K562 (cell line): ENCODE data around the gene TSPOAP1. TPM values are rescaled to one million over a fixed set of nuclear protein-coding genes. Genes with fewer than 3 reads are reported as not detected.

Experiments used
- BCLAF1 ChIP-seq, 2 experiments: fragments of 450-650 bp in 1 of 2; IDR thresholded peaks; 2 replicates each; pipeline ENCODE4 v1.6.1; 2011 to 2017; ENCODE audit warnings: low read depth in 2 of 2, antibody characterized with exemption in 1 of 2, borderline replicate concordance in 1 of 2, low read length in 1 of 2, mild to moderate bottlenecking in 1 of 2, mixed read lengths in 1 of 2; ENCODE audit not compliant: control insufficient read depth in 1 of 2
- BCOR ChIP-seq: fragments of 450-650 bp; IDR thresholded peaks from 2 replicates; pipeline ENCODE4 v1.6.1; 2016
- BHLHE40 ChIP-seq: IDR thresholded peaks from 2 replicates; pipeline ENCODE4 v1.6.1; 2011; ENCODE audit warnings: low read length, improper control_type of control experiment
- CREBBP ChIP-seq: IDR thresholded peaks from one replicate; pipeline ENCODE4 v1.6.1; 2012; ENCODE audit warnings: low read depth, mild to moderate bottlenecking, control low read depth, inconsistent platforms, low read length
- HDAC8 ChIP-seq: fragments of 450-650 bp; IDR thresholded peaks from 2 replicates; pipeline ENCODE4 v1.6.1; 2016; ENCODE audit warnings: mild to moderate bottlenecking, missing genetic modification characterization, moderate library complexity, missing compliant biosample characterization
- ILK ChIP-seq: fragments of 450-650 bp; IDR thresholded peaks from 2 replicates; pipeline ENCODE4 v1.6.1; 2016; ENCODE audit warnings: missing genetic modification characterization, low read depth, mild to moderate bottlenecking, missing compliant biosample characterization, moderate library complexity, borderline replicate concordance
- MYC ChIP-seq, 2 experiments: fragments of 250-450 bp in 1 of 2; sonication (Bioruptor Pico) in 1 of 2; IDR thresholded peaks; 2 replicates each; pipeline versions ENCODE4 v1.5.1 to v1.6.1; 2012 to 2021; ENCODE audit warnings: low read depth in 2 of 2, borderline replicate concordance in 1 of 2, improper control_type of control experiment in 1 of 2, low read length in 1 of 2, mild to moderate bottlenecking in 1 of 2, moderate library complexity in 1 of 2
- NR4A1 ChIP-seq, 2 experiments: fragments of 250-450 bp in 1 of 2; fragments of 450-650 bp in 1 of 2; sonication (Bioruptor Pico) in 1 of 2; IDR thresholded peaks; 2 replicates each; pipeline versions ENCODE4 v1.4.0 to v1.6.1; 2016 to 2020; ENCODE audit warnings: mild to moderate bottlenecking in 2 of 2, missing compliant biosample characterization in 1 of 2, missing genetic modification characterization in 1 of 2, moderate library complexity in 1 of 2
- PKNOX1 ChIP-seq: fragments of 450-650 bp; IDR thresholded peaks from 2 replicates; pipeline ENCODE4 v1.6.1; 2016
- RBM25 ChIP-seq: fragments of 200-400 bp; formaldehyde crosslinking; IDR thresholded peaks from 2 replicates; pipeline ENCODE4 v1.6.1; 2018; ENCODE audit warnings: low read length, low read depth, moderate library complexity; ENCODE audit not compliant: severe bottlenecking
- RBM34 ChIP-seq: fragments of 200-400 bp; formaldehyde crosslinking; IDR thresholded peaks from 2 replicates; pipeline ENCODE4 v1.6.1; 2018; ENCODE audit warnings: low read length, borderline replicate concordance; ENCODE audit not compliant: insufficient read depth
- USF2 ChIP-seq: sonication (generic); formaldehyde crosslinking; IDR thresholded peaks from 2 replicates; pipeline ENCODE4 v1.5.0; 2020; ENCODE audit warnings: missing genetic modification reagents
- ZBTB11 ChIP-seq, 3 experiments: fragments of 200-800 bp in 1 of 3; fragments of 250-450 bp in 1 of 3; fragments of 450-650 bp in 1 of 3; sonication (Bioruptor Pico) in 1 of 3; sonication (Bioruptor generic) in 1 of 3; formaldehyde crosslinking in 1 of 3; IDR thresholded peaks; 2 replicates each; pipeline versions ENCODE4 v1.6.1 to v1.8.0; 2016 to 2022; ENCODE audit warnings: mild to moderate bottlenecking in 2 of 3, missing genetic modification characterization in 2 of 3, missing compliant biosample characterization in 1 of 3, moderate library complexity in 1 of 3
- ZC3H8 ChIP-seq: fragments of 450-650 bp; IDR thresholded peaks from 2 replicates; pipeline ENCODE4 v1.6.1; 2017
- ZNF324 ChIP-seq: fragments of 250-450 bp; sonication (Bioruptor Pico); IDR thresholded peaks from 2 replicates; pipeline ENCODE4 v1.4.0; 2020; ENCODE audit warnings: mild to moderate bottlenecking
- ZNF384 ChIP-seq: IDR thresholded peaks from 2 replicates; pipeline ENCODE4 v1.6.1; 2012; ENCODE audit warnings: low read depth, low read length, improper control_type of control experiment
- ZNF79 ChIP-seq: fragments of 250-450 bp; sonication (Bioruptor Pico); IDR thresholded peaks from 2 replicates; pipeline ENCODE4 v1.4.0; 2020; ENCODE audit warnings: low read depth, mild to moderate bottlenecking, moderate library complexity
- polyA plus RNA-seq, 8 experiments: library from polyadenylated mRNA; depleted of rRNA in 4 of 8; stranded (reverse) in 5 of 8; unstranded in 3 of 8; fragments of >200 nt; fragmentation: Nextera tagmentation in 2 of 8; fragmentation: Illumina TruSeq in 1 of 8; extraction: Ambion mirVana in 2 of 8; extraction: Trizol in 1 of 8; gene quantifications; 2 replicates each; pipeline versions ENCODE4 v1.2.1 to v1.2.3, GENCODE V29; 2011 to 2014; ENCODE audit warnings: inconsistent platforms in 1 of 8, missing spikeins in 1 of 8
- total RNA-seq, 7 experiments: library from RNA; depleted of rRNA in 6 of 7; stranded (reverse); fragments of >200 nt in 6 of 7; fragmentation: Illumina TruSeq in 2 of 7; extraction: Trizol in 2 of 7; gene quantifications; 2 replicates each; pipeline versions ENCODE4 v1.2.1 to v1.2.3, GENCODE V29; 2011 to 2021; ENCODE audit warnings: low replicate concordance in 1 of 7

The TSPOAP1 gene
- total and polyA plus RNA-seq, 9 of the 15 experiments (the other 6 are each of a cell fraction or from before 2014, with no cell fraction given) = 0.87 to 3.9 (median 1.8) TPM; not detected in 2

- TF ChIP-seq PKNOX1 (0 out of 2 replicates have a peak, but pooled peaks have one; percentile 1), RBM34 (no peak), ZNF79 (no peak), BCOR (no peak), CREBBP (no peak), BHLHE40 (peak; percentile 59; the same call in 1 of the 2 replicates), ILK (tag) (no peak), ZNF324 (CRISPR knock-in tag) (no peak), MYC (IDR thresholded peaks at IDR 0.05; ENCODE audit: low read depth, low read length) (0 out of 2 replicates have a peak, but pooled peaks have one; percentile 40), MYC (CRISPR knock-in tag; IDR thresholded peaks at IDR 0.05; ENCODE audit: borderline replicate concordance, low read depth) (peak; percentile 86), RBM25 (no peak), BCLAF1 (IDR thresholded peaks at IDR 0.05; ENCODE audit: borderline replicate concordance in 1 of 2, control insufficient read depth in 1 of 2, low read depth in 2 of 2, low read length in 1 of 2) (peak in 1 of 2 experiments; percentile 90; a peak in 3 of 4 replicates), ZBTB11 (CRISPR knock-in tag; IDR thresholded peaks at IDR 0.05) (peak in 1 of 3 experiments; percentile 41; a peak in 1 of 6 replicates), ZNF384 (no peak), NR4A1 (CRISPR knock-in tag; IDR thresholded peaks at IDR 0.05) (no peak), NR4A1 (tag; IDR thresholded peaks at IDR 0.05) (0 out of 2 replicates have a peak, but pooled peaks have one; percentile 19), USF2 (CRISPR knock-in tag) (no peak), HDAC8 (tag) (no peak), ZC3H8 (no peak)
Observed at GRCh38 chr17:58329035-58329809, 627 bp upstream of the TSPOAP1 start (continued).
